Measurements from ENCODE around the gene TTC34.

DNA sequence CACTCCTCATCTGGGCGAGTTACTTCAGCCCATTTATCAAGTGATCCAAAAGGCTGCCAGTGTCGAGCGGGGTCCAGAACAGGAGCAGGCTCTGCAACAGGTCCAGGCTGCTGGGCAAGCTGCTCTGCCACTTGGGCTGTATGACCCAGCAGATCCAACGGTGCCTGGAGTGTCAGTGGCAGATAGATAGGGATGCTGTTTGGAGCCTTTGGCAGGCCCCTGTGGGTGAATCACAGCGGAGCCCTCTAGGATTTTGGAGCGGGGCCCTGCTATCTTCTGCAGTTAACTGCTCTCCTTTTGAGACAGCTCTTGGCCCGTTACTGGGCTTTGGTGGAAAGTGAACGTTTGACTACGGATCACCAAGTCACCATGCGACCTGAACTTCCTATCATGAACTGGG is 176.2 kb downstream of the TTC34 start:
- TF ChIP-seq CTCF (IDR thresholded peaks at IDR 0.05): no peak
- TF ChIP-seq EP300 (IDR thresholded peaks at IDR 0.05): no peak
